ENCODE results near the gene SOWAHA.
"Not testable (repeated sequence)": the region's sequence is repeated elsewhere in the genome, so short reads cannot be mapped to it uniquely, and the experiment has no call there.

The SOWAHA gene

DNA sequence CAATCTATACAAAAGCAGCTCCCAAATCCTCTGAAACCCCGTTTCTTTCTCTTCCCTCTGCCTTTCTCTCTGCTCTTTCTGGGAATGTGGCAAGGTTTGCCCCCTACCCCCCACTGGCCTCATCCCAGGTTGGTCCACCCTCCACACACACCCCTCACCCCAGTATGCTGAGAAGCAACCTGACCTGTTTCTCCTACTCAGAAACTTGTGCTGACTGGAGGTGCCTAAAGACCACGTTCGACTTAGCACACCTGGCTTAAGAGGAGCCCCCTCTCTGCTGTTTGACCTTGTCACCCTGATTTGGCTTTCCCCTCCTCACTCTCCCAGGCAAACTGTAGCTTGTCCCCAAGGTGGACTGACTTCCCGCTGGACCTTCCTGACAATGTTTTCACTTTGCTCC lies 35.0 kb upstream of the SOWAHA start:
- DNase-seq: no peak

DNA sequence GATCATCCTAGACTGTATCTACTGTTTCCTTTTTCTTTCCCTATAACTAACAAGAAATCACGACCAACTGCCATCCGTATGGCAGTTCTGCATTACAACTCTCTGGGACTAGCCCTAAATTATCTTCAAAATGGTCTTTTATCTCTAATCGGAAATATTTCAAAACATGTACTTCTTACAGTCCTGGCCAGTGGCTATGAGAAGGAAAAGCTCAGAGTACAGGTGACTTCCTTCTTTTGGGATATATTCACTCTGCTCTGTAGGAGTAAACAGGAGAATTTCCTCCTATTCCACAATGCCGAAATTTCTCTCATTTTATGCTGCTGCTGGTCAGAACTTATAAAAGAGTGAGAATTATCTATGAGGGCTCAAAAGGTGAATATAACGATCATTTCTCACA lies 34.2 kb upstream of the SOWAHA start:
- DNase-seq: no peak

DNA sequence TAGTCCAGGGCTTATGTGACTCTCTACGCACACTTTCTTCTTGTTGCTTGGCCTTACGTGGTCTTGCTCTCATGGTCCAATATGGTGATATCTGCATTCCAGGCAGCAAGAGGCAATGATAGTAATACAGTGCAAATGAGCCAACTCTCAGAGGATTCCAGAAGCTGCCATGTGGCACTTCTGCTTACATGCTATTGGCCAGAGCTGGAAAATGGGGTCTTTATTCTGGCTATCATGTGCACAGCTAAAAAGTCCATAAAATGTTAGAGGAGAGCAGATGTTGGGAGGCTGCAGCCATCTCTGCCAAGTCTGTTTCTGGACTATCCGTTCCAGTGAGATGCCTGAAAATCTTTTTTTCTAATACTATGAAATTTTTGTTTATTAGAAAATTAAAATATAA lies 33.1 kb upstream of the SOWAHA start:
- DNase-seq: no peak

DNA sequence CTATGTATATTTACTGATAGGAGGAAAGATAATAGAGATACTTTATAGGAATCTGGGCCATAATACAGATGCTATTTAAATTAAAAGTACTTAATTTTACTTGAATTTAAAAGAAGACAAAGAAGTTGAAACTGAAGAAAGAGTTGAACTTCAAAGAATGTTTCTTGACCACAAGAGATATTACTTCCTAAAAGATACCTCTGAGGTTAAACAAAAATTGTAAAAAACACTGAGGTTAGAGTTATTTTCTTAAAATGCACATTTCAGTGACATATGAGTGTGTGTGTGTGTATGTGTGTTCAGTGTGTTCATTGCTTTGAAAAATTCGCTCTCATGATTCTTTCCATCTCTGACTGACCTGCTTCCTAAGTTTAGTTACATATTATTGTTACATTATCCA lies 32.5 kb upstream of the SOWAHA start:
- no peak for DNase-seq

DNA sequence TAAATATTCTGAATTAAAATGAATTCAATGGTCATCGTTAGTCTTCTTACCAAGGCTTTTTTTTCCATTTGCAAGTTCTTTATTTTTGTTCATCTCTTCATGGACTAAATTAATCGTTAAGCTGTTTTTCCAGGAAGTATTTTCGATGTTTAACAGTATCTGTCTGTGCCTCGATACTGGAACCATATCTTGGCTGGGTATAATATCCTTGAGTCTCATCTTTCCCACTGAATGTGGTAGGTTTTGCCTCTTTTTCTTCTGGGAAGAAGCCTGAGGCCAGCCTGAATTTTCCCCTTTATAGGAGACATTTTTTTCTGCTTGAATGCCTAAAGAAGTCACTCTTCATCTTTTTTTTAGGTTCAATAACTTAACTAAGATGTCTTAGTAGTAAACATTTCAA lies 32.1 kb upstream of the SOWAHA start:
- no peak for DNase-seq

DNA sequence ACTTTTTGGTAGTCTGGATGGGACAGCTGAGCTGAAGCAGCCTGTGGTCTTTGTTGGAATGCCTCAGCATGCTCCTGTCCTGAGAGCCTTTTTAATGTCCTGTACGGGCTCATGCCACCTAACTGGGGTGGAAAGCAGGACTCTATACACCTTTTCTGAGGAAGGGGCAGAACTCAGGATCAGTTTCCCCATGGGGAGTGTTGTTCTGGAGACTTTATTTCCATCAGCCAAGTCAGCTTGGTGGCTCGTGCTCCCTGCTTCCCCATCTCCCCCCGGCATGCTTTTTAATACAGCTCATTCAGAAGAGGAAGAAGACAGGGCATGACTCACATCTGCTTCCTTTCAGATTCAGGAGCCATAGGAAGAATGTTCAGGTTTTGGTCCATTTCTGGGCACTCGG lies 31.0 kb upstream of the SOWAHA start:
- DNase-seq: peak; percentile 67

DNA sequence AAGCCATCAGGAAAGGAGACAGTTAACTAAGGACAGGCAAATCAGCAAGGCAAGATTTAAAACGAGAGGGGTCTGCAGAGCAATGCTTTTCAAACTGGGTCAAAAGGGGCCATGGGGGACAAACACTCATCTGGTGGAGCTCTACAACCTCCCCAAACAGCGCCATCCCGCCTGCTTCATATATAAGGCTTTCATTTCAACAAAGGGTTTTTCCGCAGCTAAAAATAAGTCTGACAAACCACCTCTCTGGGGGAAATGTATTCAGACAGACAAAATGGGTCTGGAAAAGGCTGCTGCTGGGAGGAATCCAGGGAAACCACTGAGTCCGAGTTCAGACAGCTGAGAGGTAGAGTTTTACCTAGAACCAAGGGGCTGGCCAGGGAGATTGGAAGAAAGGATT lies 27.7 kb upstream of the SOWAHA start:
- peak; percentile 37 for DNase-seq

DNA sequence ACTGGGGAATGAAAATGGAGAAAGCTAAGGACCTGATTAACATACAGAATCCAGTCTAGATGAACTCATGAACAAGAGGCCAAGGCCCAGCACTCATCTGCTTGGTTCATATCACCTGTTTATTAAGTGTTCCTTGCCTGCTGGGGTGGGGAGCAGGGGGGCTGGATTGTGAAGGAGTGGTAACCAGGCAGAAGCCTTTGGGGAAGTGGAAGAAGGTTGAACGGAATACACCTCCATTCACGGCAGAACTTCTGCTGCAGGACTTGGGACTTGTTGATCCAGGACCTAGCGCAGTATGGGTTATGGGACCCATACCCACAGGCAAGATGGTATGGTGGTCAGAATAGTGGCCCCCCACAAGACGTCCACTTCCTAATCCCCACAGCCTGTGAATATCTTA lies 27.2 kb upstream of the SOWAHA start:
- DNase-seq: no peak

DNA sequence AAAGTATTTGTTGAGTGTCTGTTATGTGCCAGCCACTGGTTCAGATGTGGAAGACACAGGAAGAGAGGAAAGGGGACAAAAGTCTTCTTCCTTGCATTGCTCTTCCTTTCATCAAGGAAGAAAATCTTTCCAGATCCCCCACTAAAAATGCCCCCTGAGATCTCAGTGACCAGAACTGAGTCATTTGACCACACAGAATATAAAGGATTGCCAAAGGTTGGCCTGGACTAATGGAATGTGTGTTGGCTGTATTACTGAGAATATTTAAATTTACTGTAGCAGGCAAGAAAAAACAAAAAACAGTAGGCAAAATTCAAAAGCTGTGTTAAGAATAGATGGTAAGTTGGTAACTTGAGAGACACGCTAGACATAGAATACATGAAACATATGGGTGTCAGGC lies 26.0 kb upstream of the SOWAHA start:
- peak; percentile 71 for DNase-seq

DNA sequence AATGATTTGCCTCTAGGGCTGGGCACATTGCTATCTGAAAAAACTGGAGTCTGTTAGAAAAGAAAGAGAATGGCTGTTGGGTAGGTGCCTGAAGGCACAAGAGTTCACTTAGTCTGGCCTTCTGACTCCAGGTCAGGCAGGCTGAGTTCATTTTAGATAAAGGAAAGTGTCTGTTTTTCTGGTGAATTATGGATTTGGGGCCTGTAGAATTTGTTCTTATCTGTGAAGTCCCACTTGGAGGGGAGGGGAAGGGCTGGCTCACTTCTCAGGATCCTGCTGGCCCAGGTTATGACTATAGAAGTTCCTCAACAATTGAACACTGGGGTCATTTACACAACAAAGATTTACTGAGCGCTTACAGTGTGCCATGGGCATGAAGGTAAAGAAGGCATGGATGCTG lies 24.6 kb upstream of the SOWAHA start:
- DNase-seq: no peak

DNA sequence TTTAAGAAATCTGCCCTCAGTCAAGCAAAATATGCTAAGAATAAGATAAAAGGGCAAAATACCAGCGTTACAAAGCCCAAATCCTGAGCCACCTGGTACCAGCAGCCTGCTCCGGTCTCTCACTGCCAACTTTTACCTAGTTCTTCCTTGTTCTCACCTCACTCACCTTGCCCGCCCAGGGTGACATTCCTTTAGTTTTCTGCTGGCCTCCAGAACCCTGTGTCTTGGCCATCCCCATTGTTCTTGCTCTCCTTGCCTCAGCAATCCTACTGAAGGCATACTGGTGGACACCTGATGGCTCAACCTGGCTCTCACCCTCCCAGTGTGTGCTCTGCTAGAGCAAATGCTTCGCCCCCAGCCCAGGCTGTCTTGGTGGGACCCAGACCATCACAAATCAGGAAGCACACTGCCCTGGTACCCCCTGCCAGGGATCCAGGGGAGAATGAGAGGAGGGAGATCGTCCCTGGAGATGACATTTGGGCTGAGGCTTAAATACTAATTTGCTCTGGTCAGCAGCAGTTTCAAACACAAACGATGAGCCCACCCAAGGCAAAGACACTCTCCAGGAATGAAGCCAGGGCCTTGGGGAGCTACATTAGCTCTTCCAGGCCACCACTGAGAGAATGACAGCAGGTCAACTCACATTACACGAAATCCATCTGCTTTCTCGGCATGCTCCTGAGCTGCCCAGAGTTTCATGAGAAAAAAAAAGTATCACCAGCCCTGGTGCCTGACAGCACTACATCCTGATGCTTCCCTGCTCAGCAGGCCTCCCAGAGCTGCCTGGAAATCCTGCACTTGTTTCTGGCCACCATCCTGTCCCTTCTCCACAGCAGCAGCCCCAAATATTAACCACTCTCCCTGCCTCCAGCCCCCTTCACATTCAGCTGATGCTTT lies 23.9 kb upstream of the SOWAHA start:
- DNase-seq: no peak

DNA sequence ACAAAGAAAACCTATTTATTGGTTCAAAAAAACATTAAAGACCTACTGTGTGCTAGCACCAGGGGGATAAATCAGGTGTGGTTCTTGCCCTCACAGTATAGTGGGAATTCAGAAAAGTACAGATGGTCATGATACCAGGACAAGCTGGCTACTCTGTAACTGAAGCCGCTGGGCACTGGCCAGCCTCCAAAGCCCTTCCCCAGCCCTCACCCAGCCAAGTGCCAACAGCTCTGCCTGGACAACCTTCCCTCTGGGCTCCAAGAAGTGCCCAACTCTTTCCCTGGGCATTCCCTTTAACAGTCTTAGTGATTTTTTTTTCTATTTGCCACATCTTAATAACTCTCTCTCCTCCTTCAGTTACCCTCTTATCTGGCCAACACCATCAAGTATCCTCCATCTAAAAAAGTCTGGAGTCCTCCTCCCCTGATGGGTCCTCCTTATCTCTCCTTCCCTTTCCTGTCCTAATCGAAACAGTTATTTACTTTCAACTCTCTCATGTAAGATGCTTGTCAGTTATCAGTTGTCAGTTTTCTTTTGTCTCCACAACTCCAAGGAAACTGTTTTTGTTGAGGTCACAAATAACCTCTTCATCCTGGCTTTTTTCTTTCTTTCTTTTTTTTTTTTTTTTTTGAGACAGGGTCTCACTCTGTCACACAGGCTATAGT lies 22.8 kb upstream of the SOWAHA start:
- no peak for DNase-seq

DNA sequence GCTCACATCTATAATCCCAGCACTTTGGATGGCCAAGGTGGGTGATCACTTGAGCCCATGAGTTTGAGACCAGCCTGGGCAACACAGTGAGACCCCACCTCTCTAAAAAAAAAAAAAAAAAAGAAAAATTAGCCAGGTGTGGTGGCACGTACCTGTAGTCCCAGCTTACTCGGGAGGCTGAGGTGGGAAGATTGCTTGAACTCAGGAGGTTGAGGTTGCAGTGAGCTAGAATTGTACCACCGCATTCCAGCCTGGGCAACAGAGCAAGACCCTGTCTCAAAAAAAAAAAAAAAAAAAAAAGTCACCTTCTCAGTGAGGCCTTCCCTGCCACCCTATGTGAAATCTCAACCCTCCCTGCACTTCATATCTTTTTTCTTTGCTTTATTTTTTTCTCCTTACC lies 22.1 kb upstream of the SOWAHA start:
- no peak for DNase-seq

DNA sequence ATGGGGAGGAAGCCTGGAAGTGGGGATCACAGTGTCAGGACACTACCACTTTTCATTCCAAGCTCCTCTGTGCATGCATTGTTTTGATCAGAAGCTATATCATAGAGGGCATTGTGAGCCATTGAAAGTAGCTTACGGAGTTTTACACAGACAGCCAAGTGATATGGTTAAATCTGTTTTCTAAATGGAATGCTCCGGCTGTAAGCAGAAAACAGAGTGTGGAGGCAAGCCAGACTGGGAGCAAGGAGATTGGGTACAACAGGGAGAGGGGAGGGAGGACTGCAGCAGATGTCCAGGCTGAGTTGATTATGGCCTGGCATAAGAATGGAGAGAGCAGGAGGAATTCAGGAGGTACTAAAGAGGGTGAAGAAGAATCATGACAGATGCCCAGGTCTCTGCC lies 15.5 kb upstream of the SOWAHA start:
- DNase-seq: no peak

DNA sequence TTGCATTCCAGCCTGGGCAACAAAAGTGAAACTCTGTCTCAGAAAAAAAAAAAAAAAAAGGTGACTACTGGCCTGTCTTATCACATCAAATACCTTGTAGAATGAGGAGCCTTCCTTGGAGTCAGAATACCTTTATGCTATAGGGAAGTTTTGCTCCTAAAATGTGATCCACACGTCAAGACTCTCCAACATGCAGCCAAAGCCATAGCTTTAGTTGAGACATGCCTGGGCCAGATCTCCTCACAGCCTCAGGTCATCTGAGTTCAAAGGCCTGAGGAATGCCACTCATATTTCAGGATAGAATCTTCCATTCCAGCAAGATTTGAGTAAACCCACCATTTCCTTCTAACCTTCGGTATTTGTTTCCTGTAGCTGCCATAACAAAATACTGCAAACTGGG lies 13.7 kb upstream of the SOWAHA start:
- no peak for DNase-seq

DNA sequence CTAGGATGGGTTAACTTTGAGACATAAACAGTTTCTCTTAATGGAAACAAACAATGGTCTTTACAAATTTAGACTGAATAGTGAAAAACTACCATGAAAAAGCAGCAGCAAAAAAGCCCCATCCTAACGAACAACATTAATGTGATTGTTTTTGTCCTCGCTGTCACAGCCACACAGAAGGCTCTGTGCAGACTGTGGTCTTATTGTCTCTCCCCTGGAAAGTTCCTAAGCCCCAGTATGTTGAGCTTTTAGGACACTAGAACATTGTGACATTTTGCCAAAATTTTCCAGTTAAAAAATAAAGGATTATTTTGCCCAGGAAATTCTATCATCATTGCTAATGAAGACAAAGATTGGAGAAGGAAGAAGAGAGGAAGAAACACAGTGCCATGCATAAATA lies 12.6 kb upstream of the SOWAHA start:
- DNase-seq: no peak

DNA sequence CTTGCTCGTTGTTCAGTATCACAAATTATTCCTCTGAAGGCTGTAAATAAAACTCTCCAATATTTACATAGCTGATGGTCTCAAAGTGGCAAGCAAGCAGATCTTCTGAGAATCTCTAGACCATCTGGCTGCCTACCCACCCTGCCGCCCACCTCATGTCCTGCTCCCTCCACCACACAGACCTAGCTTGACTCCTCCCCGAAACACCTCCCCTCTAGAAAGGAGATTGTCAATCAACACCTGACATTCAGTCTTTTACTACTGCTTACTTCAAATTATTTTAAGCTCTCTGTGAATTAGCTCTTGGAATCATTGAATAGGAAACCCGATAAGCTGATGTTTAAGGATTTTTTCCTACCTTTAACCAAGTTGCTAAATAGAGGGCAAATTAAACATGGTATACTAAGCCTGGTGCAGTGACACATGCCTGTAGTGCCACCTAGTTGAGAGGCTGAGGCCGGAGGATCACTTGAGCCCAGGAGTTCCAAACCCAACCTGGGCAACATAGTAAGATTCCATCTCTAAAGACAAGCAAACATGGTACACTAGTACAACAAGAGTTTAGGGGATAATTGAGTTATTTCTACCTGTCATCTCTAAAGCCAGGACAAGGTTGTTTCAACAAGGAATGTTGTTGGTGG lies 10.9 kb upstream of the SOWAHA start:
- no peak for DNase-seq

DNA sequence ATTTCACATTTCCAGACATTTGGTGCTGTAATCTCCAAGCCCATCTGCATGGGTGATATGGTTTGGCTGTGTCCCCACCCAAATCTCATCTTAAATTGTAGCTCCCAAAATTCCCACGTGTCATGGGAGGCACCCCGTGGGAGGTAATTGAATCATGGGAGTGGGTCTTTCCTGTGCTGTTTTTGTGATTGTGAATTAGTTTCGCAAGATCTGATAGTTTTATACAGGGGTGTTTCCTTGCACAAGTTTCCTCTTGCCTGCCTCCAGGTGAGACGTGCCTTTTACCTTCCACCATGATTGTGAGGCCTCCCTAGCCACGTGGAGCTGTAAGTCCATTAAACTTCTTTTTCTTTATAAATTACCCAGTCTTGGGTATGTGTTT lies 10.4 kb upstream of the SOWAHA start:
- not testable (repeated sequence) for DNase-seq

DNA sequence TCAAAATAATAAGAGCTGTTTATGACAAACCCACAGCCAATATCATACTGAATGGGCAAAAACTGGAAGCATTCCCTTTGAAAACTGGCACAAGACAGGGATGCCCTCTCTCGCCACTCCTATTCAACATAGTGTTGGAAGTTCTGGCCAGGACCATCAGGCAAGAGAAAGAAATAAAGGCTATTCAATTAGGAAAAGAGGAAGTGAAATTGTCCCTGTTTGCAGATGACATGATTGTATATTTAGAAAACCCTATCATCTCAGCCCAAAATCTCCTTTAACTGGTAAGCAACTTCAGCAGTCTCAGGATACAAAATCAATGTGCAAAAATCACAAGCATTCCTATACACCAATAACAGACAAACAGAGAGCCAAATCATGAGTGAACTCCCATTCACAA lies 8.9 kb upstream of the SOWAHA start:
- DNase-seq: not testable (repeated sequence)

DNA sequence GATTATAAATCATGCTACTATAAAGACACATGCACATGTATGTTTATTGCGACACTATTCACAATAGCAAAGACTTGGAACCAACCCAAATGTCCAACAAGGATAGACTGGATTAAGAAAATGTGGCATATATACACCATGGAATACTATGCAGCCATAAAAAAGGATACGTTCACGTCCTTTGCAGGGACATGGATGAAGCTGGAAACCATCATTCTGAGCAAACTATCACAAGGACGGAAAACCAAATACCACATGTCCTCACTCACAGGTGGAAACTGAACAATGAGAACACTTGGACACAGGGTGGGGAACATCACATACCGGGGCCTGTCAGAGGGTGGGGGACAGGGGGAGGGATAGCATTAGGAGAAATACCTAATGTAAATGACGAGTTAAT lies 7.2 kb upstream of the SOWAHA start:
- DNase-seq: not testable (repeated sequence)

DNA sequence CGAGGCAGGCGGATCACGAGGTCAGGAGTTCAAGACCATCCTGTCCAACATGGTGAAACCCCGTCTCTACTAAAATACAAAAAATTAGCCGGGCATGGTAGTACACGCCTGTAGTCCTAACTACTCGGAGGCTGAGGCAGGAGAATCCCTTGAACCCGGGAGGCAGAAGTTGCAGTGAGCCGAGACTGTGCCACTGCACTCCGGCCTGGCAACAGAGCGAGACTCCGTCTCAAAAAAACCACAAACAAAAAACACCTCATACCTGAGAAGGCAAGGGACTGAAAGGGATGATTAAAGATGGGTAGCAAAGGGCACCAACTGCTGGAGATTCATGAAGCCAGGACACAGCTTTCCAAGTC lies 6.3 kb upstream of the SOWAHA start:
- DNase-seq: not testable (repeated sequence)

DNA sequence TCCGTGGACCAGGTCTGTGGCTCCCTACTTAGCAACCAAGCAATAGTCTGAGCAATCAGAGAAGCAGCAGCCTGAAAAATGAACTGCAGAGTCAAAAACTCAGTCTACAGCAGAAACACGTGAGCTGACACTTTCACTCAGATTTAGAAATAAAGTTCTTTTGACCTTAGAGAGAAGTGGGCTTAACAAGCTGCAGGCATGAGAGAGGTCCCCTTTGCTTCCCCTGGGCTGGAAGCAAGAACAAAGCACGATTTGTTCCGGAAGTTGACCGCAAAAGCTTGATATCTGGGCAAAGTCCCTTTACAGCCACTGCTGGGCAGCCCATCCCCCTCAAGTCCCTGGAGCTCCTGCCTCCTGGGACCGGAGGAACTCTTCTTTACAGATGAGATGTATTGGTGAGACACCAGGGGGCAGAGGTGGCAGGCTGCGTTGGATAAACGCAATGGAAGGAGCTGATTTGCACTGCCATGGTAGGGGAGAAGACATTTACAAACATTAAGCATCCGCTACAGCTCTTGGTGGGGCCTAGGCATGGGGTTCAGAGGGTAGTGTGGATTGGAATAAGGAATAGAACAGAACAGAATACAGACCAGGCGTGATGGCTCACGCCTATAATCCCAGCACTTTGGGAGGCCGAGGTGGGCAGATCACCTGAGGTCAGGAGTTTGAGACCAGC lies 5.8 kb upstream of the SOWAHA start:
- DNase-seq: no peak

DNA sequence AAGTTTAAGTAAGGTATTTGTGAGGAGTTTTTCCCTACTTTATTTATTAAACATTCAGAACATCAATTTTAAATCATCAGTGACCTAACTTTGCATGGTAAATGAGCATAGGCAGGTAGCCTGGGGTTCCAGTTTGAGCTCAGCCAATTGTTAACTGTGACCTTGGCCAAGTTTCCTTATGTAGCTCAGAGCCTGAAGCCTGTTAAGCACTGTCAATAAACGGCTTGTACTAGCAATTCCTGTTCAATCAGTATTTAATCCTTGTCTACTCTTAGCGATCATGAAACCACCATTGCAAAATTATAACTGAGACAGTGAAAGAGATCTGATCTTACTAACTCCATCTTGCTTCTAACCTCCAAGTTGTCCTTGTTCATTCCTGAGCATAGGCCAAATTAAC lies 4.7 kb upstream of the SOWAHA start:
- no peak for DNase-seq
